Measurements from ENCODE around the gene FCRL1. TPM values are rescaled to one million over a fixed set of nuclear protein-coding genes. Genes with fewer than 3 reads are reported as not detected.

FCRL1 gene
- total and polyA plus RNA-seq, 2 of the 8 experiments (the other 6 are each of a cell fraction or from before 2014, with no cell fraction given) = not detected

GRCh38 chr1:157799996-157800395, 19.9 kb downstream of the FCRL1 start:
- Histone ChIP-seq H3K9ac (replicated peaks in 1 of 4; ENCODE audit: extremely low read depth in 1 of 4, low read depth in 3 of 4, low read length in 3 of 4) (no peak overlapping the region), H3K23me2 (ENCODE audit: low read depth, low read length) (no peaks in the 10 kb centered on the region), H3K14ac (ENCODE audit: insufficient read length) (no peak overlapping the region), H3K4me3 (ENCODE audit: extremely low read depth in 1 of 4, insufficient read depth in 2 of 4, low read depth in 3 of 4, low read length in 4 of 4) (no peak overlapping the region), H3K9me3 (ENCODE audit: insufficient read depth in 2 of 2, low read depth in 1 of 2, low read length in 1 of 2) (no peaks in the 10 kb centered on the region), H2AFZ (ENCODE audit: low read length) (no peak overlapping the region), H2BK15ac (ENCODE audit: low read length) (no peak overlapping the region), H3K79me2 (ENCODE audit: control insufficient read depth in 1 of 2, insufficient read depth in 2 of 2, low read length in 2 of 2) (no peaks in the 10 kb centered on the region), H3K27ac (ENCODE audit: low read depth, low read length) (no peak overlapping the region), H3K18ac (ENCODE audit: extremely low read depth, low read length) (no peak overlapping the region), H3K79me1 (ENCODE audit: low read depth, low read length) (no peaks in the 10 kb centered on the region), H3K23ac (ENCODE audit: insufficient read length) (no peak overlapping the region), H3K4me2 (ENCODE audit: insufficient read depth in 1 of 2, low read depth in 2 of 2, low read length in 2 of 2) (no peak overlapping the region), H2BK5ac (ENCODE audit: low read depth, low read length) (no peak overlapping the region), H2BK120ac (replicated peaks; ENCODE audit: low read depth, low read length) (no peak overlapping the region), H3K56ac (replicated peaks; ENCODE audit: insufficient read length, low read depth, low read length) (no peak overlapping the region), H3K36me3 (ENCODE audit: control insufficient read depth in 2 of 4, insufficient read depth in 4 of 4, low read length in 3 of 4) (no peaks in the 10 kb centered on the region), H2AK5ac (ENCODE audit: low read depth, low read length) (no peak overlapping the region), H3K4me1 (replicated peaks in 1 of 4; ENCODE audit: control insufficient read depth in 3 of 4, insufficient read depth in 4 of 4, low read length in 3 of 4) (no peaks in the 10 kb centered on the region), H2BK12ac (ENCODE audit: low read depth, low read length) (no peak overlapping the region), H4K91ac (replicated peaks; ENCODE audit: insufficient read length, low read length) (no peak overlapping the region), H2BK20ac (ENCODE audit: low read length) (no peak overlapping the region), H4K20me1 (replicated peaks in 1 of 2; ENCODE audit: control insufficient read depth in 1 of 2, insufficient read depth in 2 of 2, low read length in 2 of 2) (no peaks in the 10 kb centered on the region), H4K8ac (ENCODE audit: extremely low read depth, insufficient read depth, low read length) (no peak overlapping the region), H3K4ac (replicated peaks; ENCODE audit: insufficient read length, low read depth, low read length) (no peak overlapping the region), H3K27me3 (replicated peaks in 1 of 4; ENCODE audit: control insufficient read depth in 3 of 4, extremely low read depth in 1 of 4, insufficient read depth in 3 of 4, low read length in 3 of 4) (no peaks in the 10 kb centered on the region), H4K5ac (ENCODE audit: insufficient read length, low read depth, low read length) (no peak overlapping the region)
- WGBS, 2 experiments (ENCODE audit: extremely low coverage in 1 of 2, insufficient coverage in 1 of 2, insufficient read length in 1 of 2, insufficient replicate concordance in 2 of 2, low coverage in 1 of 2, low lambda C conversion rate in 2 of 2, missing lambda C conversion rate in 1 of 2) = 79% methylated on average over 1 of the region's 1 CpG; no CpG with 5 or more reads in 1 of the 2 experiments
- FAIRE-seq (no peak), DNase-seq (ENCODE audit: low read depth in 1 of 2, low spot score in 2 of 2) (no peak)
- POLR2A ChIA-PET (ENCODE audit: partially characterized antibody) = no interaction called here
- CTCF ChIA-PET (ENCODE audit: partially characterized antibody) = no interaction called here
- no peak for TF ChIP-seq YY1 (IDR thresholded peaks at IDR 0.05; ENCODE audit: low read depth, low read length)
- no peak for TF ChIP-seq HDAC6 (IDR thresholded peaks at IDR 0.05; ENCODE audit: low read depth, low read length)
- no peak for TF ChIP-seq RXRA (IDR thresholded peaks at IDR 0.05; ENCODE audit: insufficient read depth, low read depth, low read length)
- no peak for TF ChIP-seq POU5F1 (IDR thresholded peaks at IDR 0.05; ENCODE audit: low read depth, low read length)
- no peak for TF ChIP-seq ZNF274 (IDR thresholded peaks at IDR 0.05; ENCODE audit: borderline replicate concordance, extremely low read depth, low read length)
- TF ChIP-seq TBP (IDR thresholded peaks at IDR 0.05; ENCODE audit: low read depth, low read length) = no peak
- no peak for TF ChIP-seq RNF2 (IDR thresholded peaks at IDR 0.05; ENCODE audit: borderline replicate concordance, low read depth, low read length, missing control alignments, poor library complexity, severe bottlenecking)
- no peak for TF ChIP-seq ATF3 (IDR thresholded peaks at IDR 0.05; ENCODE audit: insufficient read depth, low read depth, low read length)
- TF ChIP-seq E2F6 (IDR thresholded peaks at IDR 0.05) = no peak
- no peak for TF ChIP-seq HDAC2 (IDR thresholded peaks at IDR 0.05; ENCODE audit: borderline replicate concordance in 1 of 2, low read depth in 2 of 2, low read length in 2 of 2)
- no peak for TF ChIP-seq CBX8 (IDR thresholded peaks at IDR 0.05; ENCODE audit: borderline replicate concordance, low read depth, low read length)
- TF ChIP-seq CHD2 (IDR thresholded peaks at IDR 0.05; ENCODE audit: low read length) = no peak
- no peak for TF ChIP-seq KDM5A (IDR thresholded peaks at IDR 0.05; ENCODE audit: low read length)
- TF ChIP-seq MAFK (IDR thresholded peaks at IDR 0.05; ENCODE audit: low read depth, low read length) = no peak

Measured in H1 (cell line).